Activated CD4-positive, CD25-positive, alpha-beta regulatory T cell treated with anti-CD3 and anti-CD28 coated beads, Interleukin-2, amount 50 U/mL, for 72 hours (primary cell): ENCODE data around the gene PRKCE.

ENCODE experiments used
- DNase-seq: peaks from one replicate; pipeline ENCODE4 v3.0.0; 2021

PRKCE gene

GRCh38 chr2:45946023-45946422 is 294.5 kb downstream of the PRKCE start:
- DNase-seq = no peak

DNA sequence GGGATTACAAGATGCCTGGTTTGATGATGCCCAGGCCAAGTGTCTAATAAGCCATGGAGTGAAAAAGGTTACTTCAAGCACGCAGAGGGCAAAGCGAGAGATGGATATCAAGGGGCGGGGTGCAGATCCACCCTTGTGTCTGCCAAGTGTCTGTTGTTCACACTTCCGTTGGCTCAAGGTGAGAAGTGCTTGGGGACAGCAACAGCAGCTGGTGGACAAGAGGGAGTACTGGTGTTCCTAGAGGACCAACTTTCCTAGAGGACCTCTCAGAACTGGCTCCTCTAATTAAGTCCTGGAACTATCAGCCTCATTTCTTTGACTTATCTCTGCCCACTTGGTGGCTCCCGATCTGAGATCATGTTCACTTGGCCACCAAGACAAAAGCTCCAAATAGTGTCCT is 299.1 kb downstream of the PRKCE start:
- DNase-seq = no peak

DNA sequence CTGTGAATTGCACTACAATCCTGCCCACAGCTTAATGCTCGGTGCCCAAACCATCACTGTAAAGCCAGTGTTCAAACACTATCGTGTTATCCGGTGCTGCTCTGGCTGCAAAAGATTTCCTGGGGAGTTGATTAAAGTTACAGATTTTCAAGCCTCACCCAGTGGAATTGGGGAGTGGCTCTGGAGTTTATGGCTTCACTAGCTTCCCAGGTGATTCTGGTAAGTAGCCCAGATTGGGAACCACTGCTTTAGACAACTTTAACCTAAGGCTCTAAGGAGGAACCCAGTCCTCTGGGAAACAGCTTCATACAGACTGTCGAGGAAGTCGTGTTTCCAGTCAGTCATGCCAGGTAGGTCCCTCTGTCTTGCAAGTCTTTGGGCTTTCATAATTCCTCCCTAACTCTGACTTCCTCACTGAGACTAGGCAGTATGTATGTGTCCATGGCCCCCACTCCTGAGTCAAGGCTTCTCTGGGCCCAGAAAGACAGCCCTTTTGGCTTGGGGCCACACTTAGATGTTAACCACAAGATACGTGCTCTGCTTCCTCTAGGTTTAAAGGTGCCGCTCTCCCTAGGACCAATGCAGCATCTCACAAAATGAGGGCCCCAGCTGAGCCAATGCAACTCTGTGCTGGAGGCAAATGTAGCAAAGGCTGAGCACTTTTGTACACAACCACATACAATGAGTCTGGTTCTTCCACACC is 299.7 kb downstream of the PRKCE start:
- no peak for DNase-seq

- DNase-seq = no peak
Observed at GRCh38 chr2:45952591-45952990, 301.1 kb downstream of the PRKCE start.

DNA sequence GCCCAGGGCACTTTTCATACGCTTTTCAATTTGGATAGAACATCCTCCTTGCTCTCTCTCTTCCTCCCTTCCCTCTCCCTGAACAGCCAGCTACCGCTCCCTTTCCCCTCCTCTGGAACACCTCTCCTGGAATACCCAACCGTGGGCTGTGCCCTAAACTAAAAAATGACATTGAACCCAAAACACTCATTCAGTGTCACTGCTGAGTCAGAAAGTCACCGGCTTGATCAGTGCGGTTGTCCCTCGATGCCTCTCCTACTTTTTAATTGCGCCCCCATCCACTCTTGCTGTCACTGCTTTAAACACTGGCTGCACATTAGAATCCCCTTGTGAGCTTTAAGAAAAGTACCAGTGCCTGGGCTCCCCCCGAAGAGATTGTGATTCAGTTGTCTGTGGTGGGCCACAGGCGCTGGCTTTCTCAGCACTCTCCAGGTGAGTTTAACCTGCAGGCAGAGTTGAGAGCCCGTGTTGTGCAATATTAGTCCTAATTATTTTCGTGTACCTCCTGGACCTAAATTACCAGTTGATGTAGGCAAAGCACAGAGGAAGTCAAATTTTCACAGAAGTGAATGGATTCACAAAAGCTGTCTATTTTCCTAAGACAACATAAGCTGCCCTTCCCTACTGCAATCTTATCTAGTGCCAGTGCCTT is 302.0 kb downstream of the PRKCE start:
- no peak for DNase-seq

GRCh38 chr2:45954233-45954850 is 302.9 kb downstream of the PRKCE start:
- no peak for DNase-seq

- DNase-seq = no peak
Observed at GRCh38 chr2:45957533-45958227, 306.2 kb downstream of the PRKCE start.

DNA sequence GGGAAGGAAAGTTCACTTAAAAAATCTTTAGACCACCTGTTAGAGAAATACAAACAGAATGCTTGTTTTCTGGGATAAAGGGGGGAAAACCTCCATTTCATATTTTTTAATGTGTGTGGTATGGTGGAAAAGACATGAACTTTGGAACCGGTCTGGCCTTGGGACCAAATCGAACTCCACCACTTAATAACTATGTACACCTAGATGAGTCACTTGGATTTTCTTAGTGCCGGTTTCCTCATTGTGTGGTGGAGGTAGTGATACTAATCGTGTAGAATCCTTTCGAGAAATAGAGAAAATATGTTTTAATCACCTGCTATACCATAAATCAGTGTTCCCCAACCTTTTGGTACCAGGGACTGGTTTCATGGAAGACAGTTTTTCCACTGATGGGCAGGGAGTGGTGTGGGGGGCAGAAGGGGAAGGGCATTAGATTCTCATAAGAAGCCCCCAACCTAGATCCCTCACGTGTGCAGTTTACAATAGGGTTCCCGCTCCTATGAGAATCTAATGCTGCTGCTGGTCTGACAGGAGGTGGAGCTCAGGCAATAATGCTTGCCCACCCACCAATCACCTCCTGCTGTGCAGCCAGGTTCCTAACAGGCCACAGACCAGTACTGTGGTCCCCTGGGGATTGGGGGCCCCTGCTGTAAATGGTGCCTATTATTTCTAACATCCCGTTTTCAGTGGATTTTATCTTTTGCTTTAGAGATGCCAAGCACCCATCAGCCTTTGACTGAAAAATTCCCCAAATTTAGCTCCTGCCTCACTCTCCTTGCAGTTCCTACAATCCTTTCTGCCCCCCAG is 308.8 kb downstream of the PRKCE start:
- DNase-seq = no peak

DNA sequence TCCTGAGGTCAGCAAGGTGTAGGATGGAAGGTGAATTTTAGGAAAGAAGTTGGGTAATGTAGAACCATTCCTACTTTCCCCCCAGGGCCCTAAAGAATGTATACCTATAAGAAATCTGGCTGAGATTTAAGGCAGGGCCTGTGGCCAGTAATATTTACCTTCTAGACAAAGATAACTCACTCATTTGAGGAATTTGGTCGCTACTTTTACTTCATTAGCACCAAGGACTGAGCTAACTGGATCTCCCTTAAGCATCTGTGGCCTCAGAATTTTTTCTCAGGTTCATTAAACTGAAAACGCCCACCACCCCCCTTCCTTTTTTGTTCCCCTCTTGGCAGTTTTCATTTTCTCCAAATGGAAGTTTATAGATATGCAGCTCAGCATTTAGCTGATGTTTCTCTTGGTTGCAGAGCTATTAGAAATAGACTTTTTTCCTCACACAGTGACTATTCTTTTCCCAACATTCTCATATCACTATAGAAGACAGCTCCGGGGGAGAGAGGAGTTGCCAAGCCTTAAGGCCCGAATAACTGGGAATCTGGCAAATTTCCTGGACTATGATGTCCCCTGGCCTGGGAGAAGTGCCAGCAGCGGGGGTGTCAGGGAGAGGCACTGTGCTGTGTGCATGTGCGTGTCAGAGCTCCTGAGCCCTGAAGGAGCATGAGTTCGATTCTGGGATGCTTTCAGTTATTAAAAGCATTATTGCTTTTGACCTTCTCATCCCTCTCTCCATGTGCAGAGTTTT is 310.9 kb downstream of the PRKCE start:
- no peak for DNase-seq

- DNase-seq = no peak
Observed at GRCh38 chr2:45963816-45964215, 312.3 kb downstream of the PRKCE start.

- no peak for DNase-seq
Observed at GRCh38 chr2:45964223-45964841, 312.9 kb downstream of the PRKCE start.

DNA sequence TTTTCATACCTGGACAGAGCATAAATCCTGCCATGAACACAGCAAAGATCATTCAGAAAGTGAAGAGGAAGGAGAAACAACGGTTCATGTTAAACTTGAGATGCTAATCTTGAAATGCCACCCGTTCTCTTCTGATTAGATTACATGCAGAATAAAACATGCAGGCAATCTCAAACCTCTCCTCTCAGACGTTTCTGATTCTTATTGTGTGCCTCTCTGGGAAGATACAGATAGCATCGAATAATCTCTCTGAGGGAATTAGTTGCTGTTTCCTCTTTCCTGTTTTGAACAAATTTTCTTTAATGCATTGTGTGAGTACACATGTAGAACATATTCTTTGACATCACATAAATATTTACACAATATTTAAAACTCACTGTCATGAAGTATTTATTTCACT is 313.4 kb downstream of the PRKCE start:
- DNase-seq = no peak

- no peak for DNase-seq
Observed at GRCh38 chr2:45965871-45966498, 314.5 kb downstream of the PRKCE start.

GRCh38 chr2:45968946-45969584 is 317.6 kb downstream of the PRKCE start:
- DNase-seq = no peak

GRCh38 chr2:45973426-45973825 is 322.0 kb downstream of the PRKCE start:
- DNase-seq = no peak

GRCh38 chr2:45974056-45974455 is 322.6 kb downstream of the PRKCE start:
- DNase-seq = no peak

DNA sequence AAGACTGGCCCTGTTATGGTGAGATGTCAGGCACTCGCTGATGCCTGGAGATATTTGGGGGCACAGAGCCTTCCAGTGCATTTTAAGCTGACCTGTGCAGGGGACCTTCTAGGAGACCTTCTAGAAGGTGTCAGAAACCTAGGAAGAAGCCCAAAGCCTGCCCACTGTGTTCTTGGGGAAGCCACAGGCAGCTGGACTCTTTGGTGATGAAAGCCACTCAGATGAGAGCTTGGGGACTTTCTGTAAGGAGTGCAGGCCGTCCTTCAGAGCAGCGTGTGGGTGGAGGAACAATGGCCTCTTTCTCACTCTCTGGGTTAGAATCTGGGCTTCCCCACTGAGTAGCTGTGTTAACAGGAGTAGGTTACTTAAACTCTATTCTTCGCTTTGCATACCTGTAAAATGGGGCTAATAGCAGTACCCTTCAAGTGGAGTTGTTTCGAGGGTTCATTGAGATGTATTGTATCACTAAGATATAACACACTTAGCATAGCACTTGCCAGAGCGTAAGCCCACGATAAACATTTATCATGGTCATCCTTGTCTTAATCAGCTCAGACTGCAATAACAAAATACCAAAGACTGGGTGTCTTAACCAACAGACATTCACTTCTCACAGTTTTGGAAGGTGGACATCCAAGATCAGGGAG is 323.4 kb downstream of the PRKCE start:
- DNase-seq = no peak

DNA sequence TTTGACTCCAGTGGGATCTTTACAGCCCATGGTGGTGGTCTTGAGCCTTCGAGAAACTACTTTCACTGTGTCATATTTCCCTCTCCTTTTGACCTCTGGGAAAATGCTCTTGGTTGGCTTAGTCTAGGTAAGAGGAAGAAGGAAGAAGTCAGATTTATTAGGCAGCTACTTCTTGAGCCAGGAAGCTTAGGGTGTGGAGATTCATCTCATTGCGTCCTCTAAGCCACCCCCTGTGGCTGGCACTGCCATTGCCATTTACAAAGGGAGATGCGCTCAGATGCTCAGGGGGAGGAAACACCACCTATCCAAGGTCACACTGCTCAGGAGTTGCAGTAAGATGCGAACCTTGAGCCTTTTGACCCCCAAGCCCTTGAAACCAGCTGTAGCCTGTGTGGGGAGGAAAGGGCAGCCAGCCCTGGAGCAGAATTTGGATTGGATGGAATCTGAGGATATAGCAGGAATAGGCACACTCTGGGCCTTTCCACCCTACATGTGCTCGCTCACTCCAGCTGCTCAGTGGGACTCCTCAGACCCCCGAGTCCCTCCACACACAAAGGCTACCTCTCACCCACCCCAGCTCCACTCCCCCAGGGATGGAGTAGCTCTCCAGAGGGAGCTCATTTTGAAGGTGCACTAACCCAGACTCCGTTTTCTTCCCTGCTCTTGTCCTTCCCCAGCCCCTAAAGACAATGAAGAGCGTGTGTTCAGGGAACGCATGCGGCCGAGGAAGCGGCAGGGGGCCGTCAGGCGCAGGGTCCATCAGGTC is 324.5 kb downstream of the PRKCE start:
- no peak for DNase-seq

DNA sequence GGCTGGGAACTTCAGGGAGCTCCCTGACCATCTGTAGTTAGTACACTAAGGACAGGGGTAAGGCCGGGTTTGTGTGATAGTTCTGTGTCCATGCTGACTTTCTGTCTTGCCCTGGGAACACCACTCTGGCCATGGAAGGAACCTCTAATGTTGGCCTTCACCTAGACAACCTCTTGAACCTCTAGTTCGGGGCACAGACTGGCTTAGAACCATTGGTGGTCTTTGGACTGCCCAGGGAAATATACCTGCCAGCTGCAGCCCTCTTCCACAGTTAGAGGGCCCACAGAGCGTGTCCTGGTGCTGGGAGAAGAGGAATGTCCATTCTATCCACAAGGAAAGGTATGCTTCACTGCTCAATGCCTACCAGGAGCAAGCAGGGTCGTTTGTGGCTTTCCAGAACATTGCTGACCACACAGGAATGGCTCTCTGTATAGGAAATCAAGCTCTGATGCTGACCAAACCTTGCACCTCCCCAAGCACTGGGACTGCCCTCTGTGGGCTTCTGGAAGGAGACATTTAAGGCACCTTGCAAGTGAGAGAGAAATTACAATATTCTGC is 326.9 kb downstream of the PRKCE start:
- DNase-seq = no peak
